HG03108 (cell line): ENCODE measurements around the gene POU3F1.

Experiments used
- ATAC-seq: cut with Tn5 transposase; IDR thresholded peaks from one replicate; pipeline ENCODE4 v1.9.1; 2021; ENCODE audit warnings: moderate library complexity; ENCODE audit not compliant: unreplicated experiment

POU3F1 gene

GRCh38 chr1:38029081-38029681, 17.4 kb downstream of the POU3F1 start:
- no peak for ATAC-seq

- ATAC-seq = no peak
Measured at GRCh38 chr1:38028671-38029070, 17.9 kb downstream of the POU3F1 start.

- ATAC-seq = peak; percentile 65
Measured at GRCh38 chr1:38028105-38028591, 18.4 kb downstream of the POU3F1 start.

GRCh38 chr1:38027201-38028104, 19.1 kb downstream of the POU3F1 start:
- no peak for ATAC-seq

- no peak for ATAC-seq
Measured at GRCh38 chr1:38026592-38027200, 19.9 kb downstream of the POU3F1 start.

- no peak for ATAC-seq
Measured at GRCh38 chr1:38025664-38026063, 20.9 kb downstream of the POU3F1 start.

GRCh38 chr1:38025233-38025632, 21.4 kb downstream of the POU3F1 start:
- ATAC-seq = no peak

GRCh38 chr1:38022810-38023209, 23.8 kb downstream of the POU3F1 start:
- ATAC-seq = no peak

- no peak for ATAC-seq
Measured at GRCh38 chr1:38021969-38022368, 24.6 kb downstream of the POU3F1 start.

GRCh38 chr1:38020396-38020795, 26.2 kb downstream of the POU3F1 start:
- no peak for ATAC-seq

GRCh38 chr1:38018864-38019343, 27.7 kb downstream of the POU3F1 start:
- no peak for ATAC-seq

- no peak for ATAC-seq
Measured at GRCh38 chr1:38015978-38016725, 30.4 kb downstream of the POU3F1 start.

- ATAC-seq = no peak
Measured at GRCh38 chr1:38014724-38015424, 31.7 kb downstream of the POU3F1 start.

GRCh38 chr1:38014171-38014570, 32.4 kb downstream of the POU3F1 start:
- ATAC-seq = no peak

- ATAC-seq = no peak
Measured at GRCh38 chr1:38013227-38013622, 33.4 kb downstream of the POU3F1 start.

GRCh38 chr1:38012363-38013226, 34.0 kb downstream of the POU3F1 start, which contains the start of gene UTP11:
Gene UTP11 (plus strand): TSS chr1:38012734. CDS start chr1:38012803, 69 bp downstream.
- peak; percentile 91 for ATAC-seq

- no peak for ATAC-seq
Measured at GRCh38 chr1:38009841-38010180, 36.8 kb downstream of the POU3F1 start.

- no peak for ATAC-seq
Measured at GRCh38 chr1:38009088-38009840, 37.3 kb downstream of the POU3F1 start.
